OCI-LY1 (cell line): ENCODE results near the gene FANK1.

Source experiments
- CTCF ChIP-seq: fragments of 200-600 bp; sonication (generic), shearing (Covaris generic); IDR thresholded peaks from 2 replicates; pipeline ENCODE4 v1.5.1; 2017; ENCODE audit warnings: mild to moderate bottlenecking, antibody characterized with exemption, low read length, moderate library complexity, mixed read lengths
- EZH2 ChIP-seq: fragments of 200-600 bp; sonication (generic), shearing (Covaris generic); IDR thresholded peaks from 2 replicates; pipeline ENCODE4 v1.8.0; 2017; ENCODE audit warnings: borderline replicate concordance, mixed run types, mild to moderate bottlenecking, antibody characterized with exemption, low read length, moderate library complexity, mixed read lengths

GRCh38 chr10:126006906-126007305 lies 110.5 kb downstream of the FANK1 start:
- TF ChIP-seq CTCF (no peak), EZH2 (no peak)
